GM12878 (cell line): Measurements from ENCODE around the gene MAPKAPK2. TPM values are rescaled to one million over a fixed set of nuclear protein-coding genes. Genes with fewer than 3 reads are reported as not detected.

Source experiments
- ATAC-seq: fragments of 200-7000 bp; cut with Tn5 transposase; 3 replicates; pipeline ENCODE4 v1.9.1; 2020; ENCODE audit warnings: mild to moderate bottlenecking, moderate library complexity
- BruUV-seq: library from RNA; stranded (reverse); fragments of 400-500 nt; replicated peaks from 2 replicates; lab custom pipeline; 2021; lab: Mats Ljungman, UMichigan
- CTCF ChIA-PET: fragments of 300-600 bp; sonication (Branson Sonifier 250); formaldehyde crosslinking; extraction: SDS; loops from one replicate; lab custom pipeline; 2021; ENCODE audit warnings: inconsistent platforms; lab: Yijun Ruan, JAX
- POLR2A ChIA-PET: fragments of 350-600 bp; formaldehyde crosslinking; extraction: SDS; loops from one replicate; lab custom pipeline; 2021; ENCODE audit warnings: inconsistent platforms; lab: Charles Lee
- RAD21 ChIA-PET: fragments of 300-600 bp; sonication (Branson Sonifier 250); formaldehyde crosslinking; loops from one replicate; lab custom pipeline; 2023; ENCODE audit warnings: antibody characterized with exemption; ENCODE audit not compliant: unreplicated experiment; lab: Charles Lee
- SMC1A ChIA-PET: fragments of 300-600 bp; sonication (Branson Sonifier 250); formaldehyde crosslinking; loops from one replicate; lab custom pipeline; 2023; ENCODE audit not compliant: unreplicated experiment, uncharacterized antibody; lab: Charles Lee
- DNase-seq: peaks from one replicate; pipeline ENCODE4 v3.0.0-alpha.2; 2011; ENCODE audit warnings: low read depth, low spot score
- FAIRE-seq: peaks from 3 replicates; lab custom pipeline; 2011; peaks lifted over from hg19 to GRCh38; lab: Jason Lieb, UNC
- H2AFZ ChIP-seq: 2 replicates; pipeline ENCODE4 v1.6.0; 2011; ENCODE audit warnings: low read depth, low read length, control low read depth; ENCODE audit not compliant: control insufficient read depth
- H3K27ac ChIP-seq: 2 replicates; pipeline ENCODE4 v1.5.1; 2011; ENCODE audit warnings: control low read depth; ENCODE audit not compliant: control insufficient read depth, insufficient read depth
- H3K27me3 ChIP-seq, 2 experiments: replicated peaks in 1 of 2; 2 replicates each; pipeline versions ENCODE4 v1.6.0 to v1.6.1; 2011; ENCODE audit warnings: low read length in 1 of 2; ENCODE audit not compliant: control insufficient read depth in 2 of 2, insufficient read depth in 2 of 2
- H3K36me3 ChIP-seq, 2 experiments: 2 replicates each; pipeline ENCODE4 v1.5.1; 2011; ENCODE audit warnings: low read length in 1 of 2; ENCODE audit not compliant: control insufficient read depth in 2 of 2, insufficient read depth in 2 of 2
- H3K4me1 ChIP-seq: 2 replicates; pipeline ENCODE4 v1.6.1; 2011; ENCODE audit warnings: mild to moderate bottlenecking, low read length, moderate library complexity, mixed read lengths; ENCODE audit not compliant: control insufficient read depth, insufficient read depth
- H3K4me2 ChIP-seq: 2 replicates; pipeline ENCODE4 v1.6.0; 2011; ENCODE audit warnings: control low read depth; ENCODE audit not compliant: control insufficient read depth, insufficient read depth
- H3K4me3 ChIP-seq: fragments of 200-600 bp; sonication (generic); 2 replicates; pipeline ENCODE4 v1.5.1; 2016
- H3K79me2 ChIP-seq: 2 replicates; pipeline ENCODE4 v1.6.0; 2011; ENCODE audit warnings: low read length; ENCODE audit not compliant: control insufficient read depth, insufficient read depth
- H3K9ac ChIP-seq: 2 replicates; pipeline ENCODE4 v1.8.0; 2011; ENCODE audit warnings: low read length, control low read depth, mixed read lengths; ENCODE audit not compliant: control insufficient read depth, insufficient read depth
- H3K9me3 ChIP-seq: replicated peaks from 3 replicates; pipeline ENCODE4 v1.5.1; 2011; ENCODE audit warnings: mild to moderate bottlenecking, low read length; ENCODE audit not compliant: control insufficient read depth, insufficient read depth
- H4K20me1 ChIP-seq: 2 replicates; pipeline ENCODE4 v1.6.0; 2011; ENCODE audit not compliant: control insufficient read depth, insufficient read depth
- ASH2L ChIP-seq: fragments of 300-600, 200-600 bp; sonication (generic); IDR thresholded peaks from 2 replicates; pipeline ENCODE4 v1.6.1; 2017; ENCODE audit warnings: low read depth, mild to moderate bottlenecking, borderline replicate concordance
- ATF7 ChIP-seq: fragments of 450-650 bp; IDR thresholded peaks from 2 replicates; pipeline ENCODE4 v1.6.1; 2016; ENCODE audit warnings: low read depth, mild to moderate bottlenecking
- BCL11A ChIP-seq: IDR thresholded peaks from 2 replicates; pipeline ENCODE4 v1.6.1; 2011; ENCODE audit warnings: low read depth, low read length
- CHD1 ChIP-seq: IDR thresholded peaks from 2 replicates; pipeline ENCODE4 v1.6.1; 2012; ENCODE audit warnings: low read depth, low read length, improper control_type of control experiment
- CREB1 ChIP-seq: IDR thresholded peaks from 2 replicates; pipeline ENCODE4 v1.6.1; 2012; ENCODE audit warnings: low read depth, mild to moderate bottlenecking, inconsistent platforms
- ETV6 ChIP-seq, 2 experiments: fragments of 450-650 bp in 1 of 2; IDR thresholded peaks in 1 of 2; conservative IDR thresholded peaks in 1 of 2; 2 replicates each; pipeline ENCODE4 v1.6.1; 2014; ENCODE audit warnings: antibody characterized with exemption in 1 of 2, borderline replicate concordance in 1 of 2, low read depth in 1 of 2, mild to moderate bottlenecking in 1 of 2, moderate library complexity in 1 of 2
- IRF4 ChIP-seq: IDR thresholded peaks from 2 replicates; pipeline ENCODE4 v1.6.1; 2011; ENCODE audit warnings: low read depth, low read length
- IRF5 ChIP-seq: fragments of 450-650 bp; IDR thresholded peaks from 2 replicates; pipeline ENCODE4 v1.6.1; 2017; ENCODE audit warnings: borderline replicate concordance
- KDM1A ChIP-seq: fragments of 200-600 bp; sonication (generic); IDR thresholded peaks from 2 replicates; pipeline ENCODE4 v1.6.1; 2016; ENCODE audit warnings: borderline replicate concordance
- MLLT1 ChIP-seq: fragments of 450-650 bp; IDR thresholded peaks from 2 replicates; pipeline ENCODE4 v1.6.1; 2016; ENCODE audit warnings: mild to moderate bottlenecking
- MYC ChIP-seq: IDR thresholded peaks from 2 replicates; pipeline ENCODE4 v1.6.1; 2011; ENCODE audit warnings: mild to moderate bottlenecking, low read length, moderate library complexity, inconsistent platforms; ENCODE audit not compliant: insufficient read depth, insufficient replicate concordance, insufficient read length, severe bottlenecking
- PAX8 ChIP-seq: fragments of 450-650 bp; IDR thresholded peaks from 2 replicates; pipeline ENCODE4 v1.6.1; 2017; ENCODE audit warnings: mild to moderate bottlenecking, moderate library complexity
- POU2F2 ChIP-seq: IDR thresholded peaks from 3 replicates; pipeline ENCODE4 v1.6.1; 2011; ENCODE audit warnings: low read depth, mild to moderate bottlenecking, low read length, borderline replicate concordance
- RAD21 ChIP-seq: IDR thresholded peaks from 2 replicates; pipeline ENCODE4 v1.6.1; 2011; ENCODE audit warnings: mild to moderate bottlenecking, low read depth, low read length, moderate library complexity; ENCODE audit not compliant: insufficient read depth
- RCOR1 ChIP-seq: conservative IDR thresholded peaks from 2 replicates; pipeline ENCODE4 v1.6.1; 2012; ENCODE audit warnings: low read depth, low read length, improper control_type of control experiment
- SMC3 ChIP-seq: IDR thresholded peaks from 2 replicates; pipeline ENCODE4 v1.6.1; 2011; ENCODE audit warnings: low read length, improper control_type of control experiment, borderline replicate concordance
- YY1 ChIP-seq: IDR thresholded peaks from 2 replicates; pipeline ENCODE4 v1.6.1; 2011; ENCODE audit warnings: low read depth, mild to moderate bottlenecking, low read length
- ZNF384 ChIP-seq: IDR thresholded peaks from 2 replicates; pipeline ENCODE4 v1.6.1; 2012; ENCODE audit warnings: low read depth, mild to moderate bottlenecking, low read length, improper control_type of control experiment, borderline replicate concordance
- ZNF622 ChIP-seq: fragments of 450-650 bp; IDR thresholded peaks from 2 replicates; pipeline ENCODE4 v1.6.1; 2017; ENCODE audit warnings: mild to moderate bottlenecking, inconsistent platforms
- WGBS: methylation state at CpG from one replicate; pipeline ENCODE4 v1.1.6; 2016; ENCODE audit warnings: low lambda C conversion rate; ENCODE audit not compliant: insufficient replicate concordance, insufficient coverage; ENCODE audit errors: missing lambda C conversion rate; 5-methylcytosine and 5-hydroxymethylcytosine counted together
- in situ Hi-C: fragments of 300-500 bp; cut with MboI; formaldehyde crosslinking; loops from 9 replicates; pipeline ENCODE4 v1.14.3; 2018; ENCODE audit warnings: mixed read lengths
- intact Hi-C: fragments of 100-400 bp; cut with micrococcal nuclease; formaldehyde crosslinking; loops from one replicate; pipeline ENCODE4 v1.14.2; 2022; ENCODE audit not compliant: unreplicated experiment
- polyA plus RNA-seq, 11 experiments: library from polyadenylated mRNA; depleted of rRNA in 4 of 11; unstranded in 6 of 11; stranded (reverse) in 5 of 11; fragments of >200 nt; fragmentation: Nextera tagmentation in 4 of 11; fragmentation: Illumina TruSeq in 1 of 11; extraction: Ambion mirVana in 4 of 11; extraction: Trizol in 1 of 11; gene quantifications; 1 replicate in 1 of 11; 2 replicates in 10 of 11; pipeline versions ENCODE4 v1.2.1 to v1.2.3, GENCODE V29; 2011 to 2016; ENCODE audit warnings: inconsistent platforms in 2 of 11, missing spikeins in 2 of 11, low read depth in 1 of 11
- total RNA-seq, 4 experiments: library from RNA; depleted of rRNA in 3 of 4; stranded (reverse); fragments of >200 nt in 3 of 4; fragmentation: Illumina TruSeq in 1 of 4; extraction: Trizol in 1 of 4; gene quantifications; 2 replicates each; pipeline versions ENCODE4 v1.2.1 to v1.2.3, GENCODE V29; 2013 to 2021

MAPKAPK2 gene
- total and polyA plus RNA-seq, 10 of the 15 experiments (the other 5 are each of a cell fraction or from before 2014, with no cell fraction given): 0.72 to 92.2 (median 49.3) TPM

- Histone ChIP-seq H3K79me2 (peaks cover 65% of the 10 kb centered on the region), H4K20me1 (peaks cover under 1% of the 10 kb centered on the region; the same call in 1 of the 2 replicates), H3K36me3 (no peaks in the 10 kb centered on the region; a peak in 1 of 4 replicates), H3K4me2 (no peak overlapping the region), H3K4me3 (no peak overlapping the region), H2AFZ (no peak overlapping the region), H3K27me3 (no peaks in the 10 kb centered on the region), H3K9me3 (no peaks in the 10 kb centered on the region), H3K4me1 (peaks cover 55% of the 10 kb centered on the region), H3K9ac (no peak overlapping the region), H3K27ac (0 out of 2 replicates have a peak overlapping the region, but pooled peaks have one; percentile 15)
- in situ Hi-C loops (no loop called here), intact Hi-C loops (no loop called here)
- CTCF ChIA-PET: interaction anchor here (0.9 to 4.3 kb wide), 13 partner anchors 8 to 213 kb away, joined by 3 to 21 read pairs (median 4); partner anchors contain the start of gene DYRK3
- no TSS peak for BruUV-seq
- ATAC-seq: 0 out of 3 replicates have a peak, but pooled peaks have one; percentile 3
- no peak for DNase-seq
- FAIRE-seq: no peak
- SMC1A ChIA-PET: interaction anchor here (0.8 to 17.9 kb wide), 6 partner anchors 10 to 220 kb away, joined by 3 to 222 read pairs (median 24); no protein-coding TSS in a partner anchor
- RAD21 ChIA-PET: interaction anchor here (0.7 to 5.0 kb wide), 9 partner anchors 9 to 269 kb away, joined by 3 to 30 read pairs (median 4); partner anchors contain the start of gene DYRK3
- TF ChIP-seq ZNF622 (no peak), POU2F2 (no peak), YY1 (no peak), CREB1 (no peak), RCOR1 (no peak), MLLT1 (no peak), IRF4 (no peak), MYC (no peak), SMC3 (no peak), ETV6 (conservative IDR thresholded peaks at IDR 0.05 in 1 of 2, IDR thresholded peaks at IDR 0.05 in 1 of 2; ENCODE audit: borderline replicate concordance in 1 of 2, low read depth in 1 of 2) (no peak), KDM1A (no peak), CHD1 (no peak), ATF7 (no peak), RAD21 (no peak), PAX8 (no peak), BCL11A (no peak), ASH2L (no peak), ZNF384 (no peak), IRF5 (no peak)
- POLR2A ChIA-PET: interaction anchor here (1.2 to 21.4 kb wide), 4 partner anchors 12 to 78 kb away, joined by 5 to 334 read pairs (median 7); partner anchors contain the start of genes DYRK3 and MAPKAPK2
- WGBS: 47% methylated on average over 4 of the region's 4 CpGs
Measured at GRCh38 chr1:206713070-206713469, 28.4 kb downstream of the MAPKAPK2 start.
